IPS-18c (cell line): ENCODE data around the gene LY6G5C.

ENCODE experiments used
- H3K4me3 ChIP-seq: 2 replicates; pipeline ENCODE4 v1.7.0; 2013; ENCODE audit warnings: low read depth, mild to moderate bottlenecking, low read length, moderate library complexity; ENCODE audit not compliant: insufficient read depth
- H3K9me3 ChIP-seq: one replicate; pipeline ENCODE4 v1.6.1; 2013; ENCODE audit warnings: mild to moderate bottlenecking, low read length, moderate library complexity; ENCODE audit not compliant: control insufficient read depth, insufficient read depth

LY6G5C gene

GRCh38 chr6:31658983-31659648, 21.8 kb downstream of the LY6G5C start:
- no peaks in the 10 kb centered on the region for H3K9me3 ChIP-seq
- peak overlapping the region; percentile 88; the same call in 1 of the 2 replicates for H3K4me3 ChIP-seq

- no peaks in the 10 kb centered on the region for H3K9me3 ChIP-seq
- H3K4me3 ChIP-seq: no peak overlapping the region
Observed at GRCh38 chr6:31658158-31658688, 22.6 kb downstream of the LY6G5C start.

GRCh38 chr6:31657406-31658157, 23.3 kb downstream of the LY6G5C start:
- no peaks in the 10 kb centered on the region for H3K9me3 ChIP-seq
- no peak overlapping the region for H3K4me3 ChIP-seq

GRCh38 chr6:31655349-31656237, 25.3 kb downstream of the LY6G5C start, which contains the start of gene APOM:
Gene APOM (plus strand): TSS chr6:31655894. CDS start chr6:31655967, 73 bp downstream.
- no peak within 1 kb of the TSS for H3K4me3 ChIP-seq
- H3K9me3 ChIP-seq: no peaks in the 10 kb centered on the region

GRCh38 chr6:31654574-31655348, 26.1 kb downstream of the LY6G5C start:
- Histone ChIP-seq H3K9me3 (no peaks in the 10 kb centered on the region), H3K4me3 (no peak overlapping the region)

GRCh38 chr6:31652925-31653724, 27.7 kb downstream of the LY6G5C start:
- Histone ChIP-seq H3K4me3 (peak overlapping the region; percentile 86), H3K9me3 (no peaks in the 10 kb centered on the region)

GRCh38 chr6:31651602-31652191, 29.2 kb downstream of the LY6G5C start:
- Histone ChIP-seq H3K9me3 (no peaks in the 10 kb centered on the region), H3K4me3 (peak overlapping the region; percentile 86)

GRCh38 chr6:31645325-31645724, 35.5 kb downstream of the LY6G5C start:
- Histone ChIP-seq H3K9me3 (no peaks in the 10 kb centered on the region), H3K4me3 (no peak overlapping the region)

- no peaks in the 10 kb centered on the region for H3K9me3 ChIP-seq
- H3K4me3 ChIP-seq: no peak overlapping the region
Observed at GRCh38 chr6:31643818-31644454, 36.9 kb downstream of the LY6G5C start.

GRCh38 chr6:31642798-31643570, 37.9 kb downstream of the LY6G5C start:
- no peaks in the 10 kb centered on the region for H3K9me3 ChIP-seq
- H3K4me3 ChIP-seq: no peak overlapping the region

- H3K9me3 ChIP-seq: no peaks in the 10 kb centered on the region
Observed at GRCh38 chr6:31641370-31641769, 39.5 kb downstream of the LY6G5C start.

GRCh38 chr6:31640612-31641011, 40.3 kb downstream of the LY6G5C start:
- Histone ChIP-seq H3K4me3 (no peak overlapping the region), H3K9me3 (no peaks in the 10 kb centered on the region)

More at GRCh38 chr6:31641370-31641769, 39.5 kb downstream of the LY6G5C start:
- no peak overlapping the region for H3K4me3 ChIP-seq

GRCh38 chr6:31639449-31639861, 41.4 kb downstream of the LY6G5C start:
- Histone ChIP-seq H3K4me3 (no peak overlapping the region), H3K9me3 (no peaks in the 10 kb centered on the region)

GRCh38 chr6:31639043-31639442, 41.8 kb downstream of the LY6G5C start:
- Histone ChIP-seq H3K9me3 (no peaks in the 10 kb centered on the region), H3K4me3 (no peak overlapping the region)
